ENCODE measurements around the gene CRYBG1.

DNA sequence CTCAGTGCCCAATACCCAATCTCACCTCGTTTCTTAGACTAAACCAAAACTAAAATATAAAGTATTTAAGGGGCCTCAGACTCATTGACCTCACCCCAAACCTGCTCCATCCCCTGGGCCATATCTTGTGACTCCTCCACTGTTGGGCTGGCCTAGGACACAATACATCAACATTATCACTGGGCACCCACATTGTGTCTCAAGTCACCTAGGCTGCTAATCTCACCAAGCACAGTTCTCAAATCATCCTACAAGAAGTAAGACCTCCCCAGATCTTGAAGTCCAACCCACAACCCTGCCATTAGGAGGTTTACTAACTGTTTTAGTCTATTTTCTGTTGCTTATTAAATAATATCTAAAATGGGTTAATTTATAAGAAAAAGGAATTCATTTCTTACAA, 96.2 kb downstream of the CRYBG1 start:
- TF ChIP-seq POLR2AphosphoS5 (IDR thresholded peaks at IDR 0.05; ENCODE audit: low read depth, low read length) (no peak), POLR2A (IDR thresholded peaks at IDR 0.05; ENCODE audit: low read depth, low read length) (no peak), TAF1 (IDR thresholded peaks at IDR 0.05; ENCODE audit: low read depth, low read length) (no peak), PAX5 (IDR thresholded peaks at IDR 0.05; ENCODE audit: insufficient read depth, low read length, severe bottlenecking) (no peak), SPI1 (IDR thresholded peaks at IDR 0.05; ENCODE audit: low read depth, low read length) (no peak), POU2F2 (IDR thresholded peaks at IDR 0.05; ENCODE audit: low read depth, low read length) (no peak)
